Glomerular endothelial cell (primary cell): ENCODE measurements around the gene CXCR1. TPM values are rescaled to one million over a fixed set of nuclear protein-coding genes. Genes with fewer than 3 reads are reported as not detected.
"Not testable (repeated sequence)": the region's sequence is repeated elsewhere in the genome, so short reads cannot be mapped to it uniquely, and the experiment has no call there.

Source experiments
- DNase-seq: peaks from one replicate; pipeline ENCODE4 v3.0.0-alpha.2; 2011; ENCODE audit warnings: low read depth, low spot score; ENCODE audit errors: extremely low read depth
- total RNA-seq: library from RNA; depleted of rRNA; stranded (reverse); fragments of >200 nt; gene quantifications from 2 replicates; pipeline ENCODE4 v1.2.3, GENCODE V29; 2015

Gene CXCR1
- not detected in 2 replicates for total RNA-seq

- no peak for DNase-seq
Observed at GRCh38 chr2:218166791-218167190, at the start of gene CXCR1. TSS of gene CXCR1 (minus strand) at chr2:218166962. CDS start at chr2:218165211, 1,751 bp downstream.

GRCh38 chr2:218216336-218216673 is 49.5 kb upstream of the CXCR1 start:
- no peak for DNase-seq

- no peak for DNase-seq
Observed at GRCh38 chr2:218214116-218214515, 47.4 kb upstream of the CXCR1 start.

GRCh38 chr2:218209078-218209477 is 42.3 kb upstream of the CXCR1 start:
- DNase-seq = no peak

GRCh38 chr2:218202266-218202665 is 35.5 kb upstream of the CXCR1 start:
- DNase-seq = no peak

- DNase-seq = no peak
Observed at GRCh38 chr2:218196974-218197373, 30.2 kb upstream of the CXCR1 start.

- DNase-seq = no peak
Observed at GRCh38 chr2:218194880-218195279, 28.1 kb upstream of the CXCR1 start.

- DNase-seq = no peak
Observed at GRCh38 chr2:218193701-218194100, 26.9 kb upstream of the CXCR1 start.

GRCh38 chr2:218192902-218193430 is 26.2 kb upstream of the CXCR1 start:
- DNase-seq = no peak

GRCh38 chr2:218188528-218188927 is 21.8 kb upstream of the CXCR1 start:
- DNase-seq = no peak

GRCh38 chr2:218187296-218188015 is 20.7 kb upstream of the CXCR1 start:
- no peak for DNase-seq

GRCh38 chr2:218186876-218187275 is 20.1 kb upstream of the CXCR1 start:
- no peak for DNase-seq

GRCh38 chr2:218186355-218186766 is 19.6 kb upstream of the CXCR1 start:
- DNase-seq = peak; percentile 44

GRCh38 chr2:218184331-218184730 is 17.6 kb upstream of the CXCR1 start:
- DNase-seq = no peak

- DNase-seq = no peak
Observed at GRCh38 chr2:218180467-218181114, 13.8 kb upstream of the CXCR1 start.

GRCh38 chr2:218179782-218180181 is 13.0 kb upstream of the CXCR1 start:
- no peak for DNase-seq

GRCh38 chr2:218172845-218173244 is 6.1 kb upstream of the CXCR1 start:
- DNase-seq = no peak

- not testable (repeated sequence) for DNase-seq
Observed at GRCh38 chr2:218171744-218172143, 5.0 kb upstream of the CXCR1 start.

GRCh38 chr2:218169757-218170546 is 3.2 kb upstream of the CXCR1 start:
- DNase-seq = no peak

- DNase-seq = no peak
Observed at GRCh38 chr2:218168635-218169462, 2.1 kb upstream of the CXCR1 start.

- no peak for DNase-seq
Observed at GRCh38 chr2:218168016-218168415, 1.3 kb upstream of the CXCR1 start.
